ENCODE results near the gene TRPC3.

Gene TRPC3

GRCh38 chr4:121873604-121874003 is 78.3 kb downstream of the TRPC3 start:
- DNase-seq (ENCODE audit: low spot score): no peak

GRCh38 chr4:121869841-121870822 is 81.7 kb downstream of the TRPC3 start, which contains the start of gene BBS7:
BBS7 (minus strand) TSS chr4:121870474; CDS start chr4:121870313, 161 bp downstream.
- DNase-seq (ENCODE audit: low spot score): peak; percentile 70

GRCh38 chr4:121863799-121864198 is 88.1 kb downstream of the TRPC3 start:
- no peak for DNase-seq (ENCODE audit: low spot score)

GRCh38 chr4:121861426-121861825 is 90.4 kb downstream of the TRPC3 start:
- DNase-seq (ENCODE audit: low spot score): no peak

GRCh38 chr4:121860121-121860520 is 91.7 kb downstream of the TRPC3 start:
- no peak for DNase-seq (ENCODE audit: low spot score)

GRCh38 chr4:121851354-121851753 is 100.5 kb downstream of the TRPC3 start:
- no peak for DNase-seq (ENCODE audit: low spot score)

- DNase-seq (ENCODE audit: low spot score): no peak
These were observed 105.2 kb downstream of the TRPC3 start for GRCh38 chr4:121846662-121847061.

GRCh38 chr4:121842862-121843261 is 109.0 kb downstream of the TRPC3 start:
- no peak for DNase-seq (ENCODE audit: low spot score)

- no peak for DNase-seq (ENCODE audit: low spot score)
These were observed 113.7 kb downstream of the TRPC3 start for GRCh38 chr4:121838136-121838535.

- DNase-seq (ENCODE audit: low spot score): no peak
These were observed 122.3 kb downstream of the TRPC3 start for GRCh38 chr4:121829511-121829910.

Data from HuH-7 (cell line).